Posterior vena cava (tissue), 2 donors: ENCODE data around the gene RPS25. TPM values are rescaled to one million over a fixed set of nuclear protein-coding genes. Genes with fewer than 3 reads are reported as not detected.
"Not testable (repeated sequence)": the region's sequence is repeated elsewhere in the genome, so short reads cannot be mapped to it uniquely, and the experiment has no call there.

Experiments
- DNase-seq: peaks from one replicate; pipeline ENCODE4 v3.0.0-alpha.2; 2020; ENCODE audit warnings: low spot score
- intact Hi-C, 2 donors: fragments of 100-400 bp; cut with DNase I; formaldehyde crosslinking; loops; one replicate each; pipeline versions ENCODE4 v1.14.1 to v1.14.2; 2022 to 2023
- total RNA-seq, 2 donors: library from RNA; stranded (reverse); fragmentation: NEBNext Ultra II Directional; extraction: Animal tissue kit (Norgen Biotek cat#: 25700); gene quantifications; one replicate each; pipeline ENCODE4 v1.2.1, GENCODE V29; 2021
- donor health status: DM: yes; HTN: yes; CAD: no.
- donor health status: DM: yes; HTN: yes; CAD: no.

Gene RPS25
- total RNA-seq, 2 donors from 2014 or later, result 741 to 816 TPM

- intact Hi-C loops, result no loop called here
- DNase-seq, result no peak
These were observed 24.8 kb upstream of the RPS25 start for GRCh38 chr11:119042927-119043326.

DNA sequence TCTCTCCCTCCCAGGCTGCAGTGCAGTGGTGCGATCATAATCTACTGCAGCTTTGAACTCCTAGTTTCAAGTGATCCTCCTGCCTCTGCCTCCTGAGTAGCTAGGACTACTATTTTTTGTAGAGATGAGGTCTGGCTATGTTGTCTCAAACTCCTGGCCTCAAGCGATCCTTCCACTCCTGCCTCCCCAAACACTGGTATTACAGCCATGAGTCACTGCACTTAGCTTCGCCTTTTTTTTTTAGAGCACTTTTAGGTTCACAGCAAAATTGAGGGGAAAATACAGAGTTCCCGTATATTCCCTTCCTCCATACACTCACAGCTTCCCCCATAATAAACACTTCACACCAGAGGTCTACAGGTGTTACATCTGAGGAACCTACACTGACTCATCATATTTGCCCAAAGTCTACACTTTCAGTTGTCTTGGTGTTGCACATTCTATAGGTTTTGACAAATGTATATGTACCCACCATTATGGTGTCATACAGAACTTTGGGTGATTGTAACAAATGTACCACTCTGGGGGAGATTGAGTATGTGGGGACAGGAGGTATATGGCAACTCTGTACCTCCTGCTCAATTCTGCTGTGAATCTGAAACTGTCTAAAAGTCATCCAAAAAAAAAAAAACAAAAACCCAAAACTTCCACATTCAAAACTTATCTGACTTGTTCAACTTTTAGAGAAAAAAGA is 23.8 kb upstream of the RPS25 start:
- DNase-seq, result no peak
- intact Hi-C loops, result no loop called here

DNA sequence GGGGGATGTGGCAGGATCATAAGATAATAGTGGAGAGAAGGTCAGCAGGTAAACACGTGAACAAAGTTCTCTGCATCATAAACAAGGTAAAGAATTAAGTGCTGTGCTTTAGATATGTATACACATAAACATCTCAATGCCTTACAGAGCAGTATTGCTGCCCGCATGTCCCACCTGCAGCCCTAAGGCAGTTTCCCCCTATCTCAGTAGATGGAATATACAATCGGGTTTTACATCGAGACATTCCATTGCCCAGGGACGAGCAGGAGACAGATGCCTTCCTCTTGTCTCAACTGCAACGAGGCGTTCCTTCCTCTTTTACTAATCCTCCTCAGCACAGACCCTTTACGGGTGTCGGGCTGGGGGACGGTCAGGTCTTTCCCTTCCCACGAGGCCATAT is 21.3 kb upstream of the RPS25 start:
- intact Hi-C loops, DNase-seq: not testable (repeated sequence)

- intact Hi-C loops, result no loop called here
- DNase-seq, result no peak
These were observed 20.7 kb upstream of the RPS25 start for GRCh38 chr11:119038884-119039283.

DNA sequence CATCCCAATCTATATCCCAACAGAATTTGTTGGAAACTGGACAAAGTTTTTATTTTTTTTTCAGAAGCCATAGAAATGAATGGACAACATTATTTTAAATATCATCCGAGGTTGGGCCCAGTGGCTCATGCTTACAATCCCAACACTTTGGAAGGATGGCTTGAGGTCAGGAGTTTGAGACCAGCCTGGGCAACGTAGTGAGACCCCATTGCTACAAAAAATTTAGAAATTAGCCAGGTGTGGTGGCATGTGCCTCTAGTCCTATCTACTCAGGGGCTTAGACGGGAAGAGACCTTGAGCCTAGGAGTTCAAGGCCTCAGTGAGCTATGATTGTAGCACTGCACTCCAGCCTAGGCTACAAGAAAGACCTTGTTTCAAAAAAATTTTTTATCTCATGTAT is 16.7 kb upstream of the RPS25 start:
- intact Hi-C loops, result no loop called here
- DNase-seq, result no peak

DNA sequence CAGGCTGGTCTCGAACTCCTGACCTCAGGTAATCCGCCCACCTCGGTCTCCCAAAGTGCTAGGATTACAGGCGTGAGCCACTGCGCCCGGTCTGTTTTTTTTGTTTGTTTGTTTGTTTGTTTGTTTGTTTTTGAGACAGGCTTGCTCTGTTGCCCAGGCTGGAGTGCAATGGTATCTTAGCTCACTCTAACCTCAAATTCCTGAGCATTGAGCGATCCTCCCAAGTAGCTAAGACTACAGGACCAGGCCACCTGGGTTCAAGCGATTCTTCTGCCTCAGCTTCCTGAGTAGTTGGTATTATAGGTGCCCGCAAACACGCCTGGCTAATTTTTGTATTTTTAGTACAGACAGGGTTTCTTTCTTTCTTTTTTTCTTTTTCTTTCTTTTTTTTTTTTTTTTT is 15.3 kb upstream of the RPS25 start:
- intact Hi-C loops, result not testable (repeated sequence)
- peak; percentile 23 for DNase-seq

DNA sequence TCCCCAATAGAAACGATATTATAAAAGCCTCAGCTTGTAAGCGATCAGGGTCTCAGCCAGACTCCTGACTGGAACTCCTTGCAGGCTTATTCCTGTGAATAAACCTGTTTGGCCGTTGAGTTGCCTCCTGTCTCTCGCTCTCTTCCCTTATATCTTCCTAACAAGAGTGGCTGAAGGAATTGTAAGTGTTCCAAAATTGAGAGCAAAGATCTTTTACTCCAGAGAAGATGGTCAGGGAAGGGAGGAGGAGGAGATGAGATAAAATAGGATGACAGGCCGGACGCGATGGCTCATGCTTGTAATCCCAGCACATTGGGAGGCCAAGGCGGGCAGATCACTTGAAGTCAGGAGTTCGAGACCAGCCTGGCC is 13.8 kb upstream of the RPS25 start:
- intact Hi-C loops, result no loop called here
- DNase-seq, result no peak

DNA sequence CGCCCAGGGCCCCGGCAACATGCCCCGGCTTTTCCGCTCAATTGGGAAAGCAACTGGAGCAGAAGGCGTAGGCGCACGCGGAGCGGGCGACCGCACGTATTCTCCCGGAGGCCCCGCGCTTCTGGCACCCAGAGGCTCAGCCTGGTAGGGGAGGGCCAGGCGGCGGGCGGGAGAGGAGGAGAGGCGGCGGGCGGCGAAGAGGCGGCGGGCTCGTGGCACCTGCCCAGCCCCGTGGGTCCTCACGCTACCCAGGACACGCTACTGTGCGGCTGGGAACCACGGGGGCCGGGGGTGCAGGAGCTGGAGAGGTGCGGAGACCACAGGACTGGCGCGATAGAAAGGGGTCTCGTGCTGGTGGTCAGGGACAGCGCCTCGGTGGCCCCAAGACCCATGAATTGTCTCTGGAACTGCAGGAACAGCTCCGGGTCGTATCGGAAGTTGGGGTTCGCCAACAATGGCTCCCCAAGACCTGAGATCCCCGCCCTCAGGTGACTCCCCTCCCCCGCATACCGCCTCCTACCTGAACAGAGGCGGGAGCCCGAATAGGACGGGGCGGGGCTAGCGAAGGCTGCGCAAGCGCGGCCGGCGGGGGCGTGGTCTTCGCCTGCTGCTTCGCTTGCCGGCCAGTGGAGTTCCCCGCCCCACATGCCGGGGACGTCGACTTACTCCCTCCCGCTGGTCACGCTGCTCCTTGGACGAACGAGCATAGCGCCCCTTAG is 12.3 kb upstream of the RPS25 start, which contains the start of gene SLC37A4:
SLC37A4 (minus strand) TSS at position 549 of the 719 bp plus-strand sequence.
- intact Hi-C loops, result no loop called here

DNA sequence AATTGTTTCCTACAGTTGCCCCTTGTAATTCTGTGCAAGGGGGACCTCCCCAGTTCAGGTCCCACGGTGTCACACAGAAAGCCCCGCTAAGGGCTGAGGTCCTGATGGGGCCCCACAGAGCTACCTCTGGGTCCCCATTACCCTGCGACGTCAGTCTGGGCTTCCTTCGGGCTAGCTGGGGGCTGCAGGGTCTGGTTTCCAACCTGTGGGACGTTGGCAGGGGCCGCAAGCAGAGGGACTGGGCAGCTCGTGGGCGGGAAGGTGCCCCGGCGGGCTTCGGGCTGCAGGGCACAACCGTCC is 11.8 kb upstream of the RPS25 start:
- intact Hi-C loops, result no loop called here

More for the DNA sequence above, 12.3 kb upstream of the RPS25 start, which contains the start of gene SLC37A4:
- peak; percentile 99 for DNase-seq

DNA sequence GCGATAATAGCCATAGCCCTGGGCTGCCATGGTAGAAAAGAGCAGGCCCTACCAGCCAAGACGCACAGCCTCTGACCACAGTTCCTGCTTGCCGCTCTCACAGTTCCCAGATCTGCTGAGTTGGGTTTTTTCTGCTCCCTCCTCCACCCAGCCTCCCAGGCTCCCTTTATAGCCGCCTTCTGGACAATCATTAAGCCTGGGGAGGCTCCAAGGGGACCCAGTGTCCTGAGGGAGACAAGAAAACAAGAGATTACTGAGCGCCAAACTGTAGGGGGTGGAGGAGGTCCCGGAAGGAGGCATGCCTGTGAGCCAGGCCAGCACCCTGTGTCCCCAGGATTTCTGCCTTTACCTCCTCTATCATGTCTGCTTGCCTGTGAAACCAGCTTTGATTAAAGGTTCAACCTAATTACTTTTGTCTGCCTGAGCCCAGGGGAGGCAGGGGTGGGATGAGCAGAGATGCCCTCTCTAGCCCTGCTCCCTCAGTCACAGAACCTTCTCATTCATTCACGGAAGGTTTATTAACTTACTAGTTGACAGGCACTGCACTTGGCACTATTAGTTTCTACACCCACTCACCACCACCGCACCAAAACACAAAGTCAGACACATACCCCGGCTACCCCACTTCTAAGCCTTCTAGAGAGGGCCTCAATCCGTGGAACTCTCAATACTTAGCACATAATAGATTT is 11.3 kb upstream of the RPS25 start:
- intact Hi-C loops, result no loop called here
- DNase-seq, result no peak

More for the DNA sequence above, 11.8 kb upstream of the RPS25 start:
- DNase-seq, result no peak

DNA sequence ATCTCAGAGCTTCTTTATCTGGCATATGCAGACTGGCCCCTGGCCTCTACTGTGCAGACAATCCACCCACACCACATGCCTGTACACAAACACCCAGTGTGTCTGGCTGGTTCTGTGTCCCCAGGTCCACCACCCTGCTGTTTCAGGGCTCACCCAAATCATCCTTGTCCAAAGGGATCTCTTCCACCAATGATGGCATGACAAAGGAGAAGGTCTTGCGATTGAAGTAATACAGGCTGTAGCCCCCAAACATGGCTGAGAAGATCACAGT is 10.9 kb upstream of the RPS25 start:
- intact Hi-C loops, result no loop called here
- no peak for DNase-seq

GRCh38 chr11:119028346-119029068 is 10.4 kb upstream of the RPS25 start:
- intact Hi-C loops, result no loop called here
- peak; percentile 43 for DNase-seq

DNA sequence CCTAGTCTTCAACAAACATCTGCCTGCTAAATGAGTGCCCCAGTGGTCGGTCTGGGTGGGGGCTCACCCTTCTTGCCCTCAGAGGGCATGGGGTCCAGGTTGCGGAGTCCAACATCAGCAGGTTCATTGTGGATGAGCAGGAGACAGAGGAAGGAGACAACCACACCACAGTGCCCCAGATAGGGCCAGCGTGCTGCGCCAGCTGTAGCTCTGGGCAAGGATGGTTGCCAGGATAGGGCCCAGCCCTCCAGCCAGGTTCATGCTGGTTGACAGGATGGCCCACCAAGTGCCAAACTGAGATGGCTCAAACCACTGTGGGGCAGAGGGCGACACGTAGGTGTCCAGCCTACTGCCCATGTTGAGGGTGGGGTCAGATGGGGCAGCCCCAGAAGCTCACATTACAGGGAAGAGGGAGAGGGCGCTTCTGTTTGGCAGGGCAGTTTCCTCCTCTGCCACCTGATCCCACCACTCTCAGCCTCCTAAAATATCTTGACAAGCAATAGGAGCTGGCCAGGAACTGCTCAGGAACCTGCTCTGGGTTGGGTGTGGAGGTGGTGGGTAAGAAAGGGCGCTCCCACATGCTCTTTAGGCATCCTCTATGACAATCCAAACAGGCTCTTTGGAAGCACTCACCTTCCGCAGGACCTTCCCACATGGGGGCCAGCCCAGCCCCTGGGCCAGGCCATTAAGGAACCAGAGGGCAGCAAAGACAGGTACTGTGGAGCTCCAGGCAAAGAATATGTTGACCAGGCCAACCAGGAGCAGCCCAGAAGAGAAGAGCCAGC is 9.6 kb upstream of the RPS25 start:
- DNase-seq, result no peak
- intact Hi-C loops, result no loop called here

DNA sequence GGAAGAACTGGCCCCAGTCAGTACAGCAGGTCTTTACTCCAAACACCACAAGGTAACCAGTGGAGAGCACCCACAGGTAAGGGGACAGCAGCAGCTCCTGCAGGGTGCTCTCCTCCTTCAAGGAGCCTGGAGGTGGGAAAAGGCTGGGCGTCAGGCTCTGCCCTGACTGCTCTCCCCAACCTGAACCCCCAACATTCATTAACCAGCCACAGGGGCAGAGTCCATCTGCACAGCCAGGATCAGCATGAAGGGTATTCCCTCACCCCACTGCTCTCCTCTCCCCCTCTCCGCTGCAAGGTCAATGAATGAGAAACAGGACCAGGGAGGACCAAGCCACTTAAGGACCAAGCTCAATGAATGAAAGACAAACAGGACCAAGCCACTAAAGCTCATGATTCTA is 8.8 kb upstream of the RPS25 start:
- DNase-seq, result no peak
- intact Hi-C loops, result no loop called here

- intact Hi-C loops, result no loop called here
- peak; percentile 58 for DNase-seq
These were observed 8.0 kb upstream of the RPS25 start for GRCh38 chr11:119025978-119026766.

DNA sequence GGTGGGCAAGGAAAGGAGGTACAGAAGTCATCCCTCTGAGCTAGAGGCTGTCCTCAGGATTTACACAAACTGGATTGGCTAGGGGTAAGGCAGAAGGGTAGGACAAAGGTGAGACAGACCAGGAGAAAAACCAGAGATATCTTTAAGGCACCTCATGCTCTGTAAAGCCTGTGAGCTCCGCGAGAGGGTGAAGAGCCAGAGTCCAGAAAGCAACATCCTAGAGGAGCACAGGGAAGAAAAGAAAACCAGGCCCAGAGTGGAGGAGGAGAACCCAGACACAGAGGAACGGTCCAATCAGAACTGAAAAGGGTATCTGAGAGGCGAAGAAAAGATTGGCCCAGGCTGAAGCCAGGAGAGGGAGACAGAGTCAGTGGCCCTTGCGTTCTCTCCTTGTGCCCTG is 7.4 kb upstream of the RPS25 start:
- DNase-seq, result peak; percentile 6
- intact Hi-C loops, result no loop called here

DNA sequence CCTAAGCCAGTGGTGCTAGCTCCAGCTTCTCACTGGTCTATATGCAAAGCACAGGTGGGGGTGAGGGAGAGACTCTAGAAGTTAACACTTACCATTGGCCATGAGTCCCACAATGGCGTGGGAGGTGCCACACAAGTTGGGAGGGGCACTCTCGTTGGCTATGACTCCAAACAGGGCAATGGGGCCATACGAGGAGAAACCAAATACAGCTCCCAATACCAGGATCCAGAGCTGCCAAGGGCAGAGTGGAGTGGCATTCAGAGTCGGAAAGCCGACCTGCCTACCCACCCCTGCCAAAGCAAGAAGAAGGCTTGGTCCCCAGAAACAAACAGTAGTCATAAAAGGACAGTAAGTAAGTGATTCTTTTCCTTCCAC is 6.9 kb upstream of the RPS25 start:
- intact Hi-C loops, result no loop called here
- DNase-seq, result peak; percentile 67

- intact Hi-C loops, result loop anchor here in 1 of 2 donors (5.0 kb wide), 1 partner anchor 38 kb away; no protein-coding TSS in a partner anchor
These were observed 6.4 kb upstream of the RPS25 start for GRCh38 chr11:119024430-119025098.

More at GRCh38 chr11:119024430-119025098, 6.4 kb upstream of the RPS25 start:
- DNase-seq, result peak; percentile 74
